KG1 (cell line): ENCODE results near the gene TRMU.

Source experiments
- DNase-seq: peaks from one replicate; lab custom pipeline; 2025; lab: John Stamatoyannopoulos, UW

Gene TRMU

DNA sequence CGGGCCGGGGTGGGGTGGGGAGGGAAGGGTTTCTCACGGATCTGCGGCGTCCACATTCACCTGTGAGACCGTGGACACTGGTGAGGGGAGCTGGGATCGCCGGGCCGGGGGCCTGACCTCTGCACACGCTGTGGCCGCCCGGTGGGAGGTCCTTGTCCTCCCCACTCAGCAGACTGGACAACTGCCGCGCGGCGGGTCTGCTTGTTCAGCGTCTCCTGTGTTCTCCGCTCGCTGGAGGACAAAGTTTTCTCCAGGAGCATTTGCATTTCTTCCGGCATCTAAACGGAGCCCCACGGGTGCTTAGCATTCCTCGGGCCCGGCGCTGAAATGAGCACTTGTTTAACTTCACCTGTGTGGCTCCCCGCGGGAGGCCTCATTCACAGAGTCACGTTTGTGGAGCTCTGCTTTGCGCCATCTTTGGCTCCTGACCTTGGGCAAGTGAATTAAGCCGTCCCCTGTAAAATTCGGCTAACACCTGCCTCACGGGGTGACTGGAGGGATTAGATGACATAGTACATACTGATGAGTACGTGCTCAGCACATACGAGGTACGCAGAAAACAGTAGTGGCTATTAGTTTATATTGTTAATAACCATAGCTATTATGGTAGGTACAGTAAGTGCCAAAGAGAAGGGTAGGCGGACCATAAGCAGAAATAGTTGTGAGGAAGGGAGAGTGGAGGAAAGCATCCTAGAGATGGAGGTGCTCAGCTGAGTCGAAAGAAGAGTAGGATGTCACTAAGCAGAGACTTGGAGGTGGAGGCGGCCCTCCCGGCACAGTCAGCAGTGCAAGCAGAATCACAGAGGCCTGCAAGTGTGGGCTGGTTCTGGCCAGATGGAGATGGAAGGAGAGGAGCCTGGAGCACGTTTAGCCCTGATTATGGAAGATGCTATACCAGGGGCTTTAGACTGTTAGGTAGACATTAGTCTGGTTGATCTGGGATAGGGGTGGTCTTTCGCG, 885 bp downstream of the TRMU start:
- DNase-seq = no peak

DNA sequence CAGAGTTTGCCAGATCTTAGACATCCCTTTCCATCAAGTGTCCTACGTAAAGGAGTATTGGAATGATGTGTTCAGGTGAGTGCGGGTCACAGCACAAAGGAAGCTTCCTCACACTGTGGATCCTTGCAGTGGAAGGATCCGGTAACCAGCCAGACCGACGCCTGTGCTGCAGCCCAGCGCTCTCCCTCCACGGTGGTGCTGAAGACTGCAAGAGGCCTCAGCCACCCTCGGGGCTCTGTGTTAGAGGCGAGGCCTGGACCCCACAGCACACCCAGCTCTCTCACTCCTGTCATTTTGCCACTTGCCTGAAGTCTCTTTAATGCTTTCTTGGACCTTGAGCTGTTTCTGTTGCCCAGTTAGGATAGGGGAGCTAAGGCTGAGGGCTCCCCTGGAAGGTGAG, 2.4 kb downstream of the TRMU start:
- no peak for DNase-seq

DNA sequence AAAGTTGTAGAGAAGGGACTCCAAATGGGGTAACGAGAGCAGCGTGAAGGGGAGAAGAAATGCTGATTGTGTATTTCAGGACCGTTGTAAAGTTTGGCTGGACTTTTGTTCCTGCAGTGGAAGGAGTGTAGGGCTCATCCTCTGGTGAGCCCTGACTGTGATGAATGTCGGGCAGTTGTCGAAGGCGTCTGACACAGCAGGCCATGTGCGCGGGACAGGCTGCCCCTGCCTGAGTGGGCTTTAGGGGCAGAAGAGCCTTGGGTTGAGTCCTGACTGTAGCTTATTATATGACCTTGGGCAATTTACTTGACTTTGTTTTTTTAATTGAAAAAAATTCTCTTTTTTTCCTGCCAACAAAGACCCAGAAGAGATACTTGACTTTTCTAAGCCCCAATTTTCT, 3.1 kb downstream of the TRMU start:
- no peak for DNase-seq

- no peak for DNase-seq
Observed at GRCh38 chr22:46339956-46340355, 4.4 kb downstream of the TRMU start.

- no peak for DNase-seq
Observed at GRCh38 chr22:46340676-46341075, 5.2 kb downstream of the TRMU start.

GRCh38 chr22:46346680-46347405, 11.3 kb downstream of the TRMU start:
- DNase-seq = no peak

DNA sequence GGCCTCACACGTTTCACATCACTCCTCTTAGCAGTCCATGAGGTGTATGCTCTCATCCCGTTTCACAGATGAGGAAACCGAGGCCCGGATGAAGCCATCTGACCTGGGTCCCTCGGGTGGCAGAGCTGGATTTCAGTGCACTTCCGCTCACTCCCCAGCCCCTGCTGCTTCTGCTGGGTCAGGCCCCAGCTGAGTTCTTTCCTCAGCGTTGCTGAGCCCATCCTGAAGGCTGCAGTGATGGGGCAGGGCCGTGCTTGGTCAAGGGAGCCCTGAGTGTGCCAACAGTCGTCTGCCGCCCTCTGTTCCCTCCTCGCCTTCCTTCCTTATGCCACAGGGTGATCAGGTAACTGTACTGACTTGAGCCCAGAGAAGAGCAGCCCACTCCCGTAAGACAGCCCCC, 12.1 kb downstream of the TRMU start:
- DNase-seq = no peak

- DNase-seq = no peak
Observed at GRCh38 chr22:46348099-46348695, 12.7 kb downstream of the TRMU start.

- no peak for DNase-seq
Observed at GRCh38 chr22:46349238-46349637, 13.7 kb downstream of the TRMU start.

GRCh38 chr22:46349681-46350080, 14.2 kb downstream of the TRMU start:
- DNase-seq = no peak

DNA sequence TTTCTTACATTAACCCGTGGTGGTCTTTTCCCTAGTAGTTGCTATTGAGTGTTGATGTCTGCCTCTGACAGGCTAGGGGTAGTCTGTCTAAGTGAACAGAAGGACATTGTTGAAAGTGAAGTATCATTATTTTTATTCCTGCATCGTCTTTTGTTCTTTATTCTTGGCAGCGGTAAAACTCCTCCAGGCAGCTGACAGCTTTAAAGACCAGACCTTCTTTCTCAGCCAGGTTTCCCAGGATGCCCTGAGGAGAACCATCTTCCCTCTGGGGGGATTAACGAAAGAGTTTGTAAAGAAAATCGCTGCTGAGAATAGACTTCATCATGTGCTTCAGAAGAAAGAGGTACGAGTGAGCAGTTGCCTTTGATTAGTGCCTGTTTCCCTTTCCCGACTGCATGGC, 14.6 kb downstream of the TRMU start:
- DNase-seq = no peak

GRCh38 chr22:46350646-46351045, 15.1 kb downstream of the TRMU start:
- DNase-seq = no peak

DNA sequence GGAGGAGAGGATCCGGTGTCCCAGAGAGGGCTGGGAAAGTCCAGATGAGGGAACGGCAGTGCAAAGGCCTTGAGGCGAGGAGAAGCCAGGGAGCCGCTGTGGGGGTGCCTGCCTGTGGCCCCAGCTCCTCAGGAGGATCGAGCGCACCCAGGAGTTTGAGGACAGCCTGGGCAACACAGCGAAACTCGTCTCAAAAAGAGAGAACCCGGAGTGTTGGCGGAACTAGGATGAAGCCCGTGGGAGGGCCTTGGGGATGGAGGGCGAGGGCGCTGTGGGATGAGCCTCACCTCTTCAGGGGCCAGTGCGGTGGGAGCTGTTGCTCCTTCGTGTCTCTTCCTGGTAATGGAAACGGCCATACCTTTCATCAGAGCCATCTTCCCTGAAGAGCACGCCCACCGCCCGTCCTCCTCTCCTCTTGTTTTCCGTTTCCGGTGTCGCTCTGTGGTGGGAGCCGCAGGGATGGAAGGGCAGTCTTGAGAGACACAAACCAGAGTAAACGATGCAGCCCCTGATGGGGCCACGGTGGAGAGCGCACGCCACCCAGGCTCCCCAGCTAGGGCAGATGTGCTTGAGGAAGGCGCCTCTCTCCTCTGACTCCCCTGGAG, 15.7 kb downstream of the TRMU start:
- no peak for DNase-seq

GRCh38 chr22:46351767-46352166, 16.3 kb downstream of the TRMU start:
- DNase-seq = no peak

GRCh38 chr22:46352276-46352675, 16.8 kb downstream of the TRMU start:
- no peak for DNase-seq

DNA sequence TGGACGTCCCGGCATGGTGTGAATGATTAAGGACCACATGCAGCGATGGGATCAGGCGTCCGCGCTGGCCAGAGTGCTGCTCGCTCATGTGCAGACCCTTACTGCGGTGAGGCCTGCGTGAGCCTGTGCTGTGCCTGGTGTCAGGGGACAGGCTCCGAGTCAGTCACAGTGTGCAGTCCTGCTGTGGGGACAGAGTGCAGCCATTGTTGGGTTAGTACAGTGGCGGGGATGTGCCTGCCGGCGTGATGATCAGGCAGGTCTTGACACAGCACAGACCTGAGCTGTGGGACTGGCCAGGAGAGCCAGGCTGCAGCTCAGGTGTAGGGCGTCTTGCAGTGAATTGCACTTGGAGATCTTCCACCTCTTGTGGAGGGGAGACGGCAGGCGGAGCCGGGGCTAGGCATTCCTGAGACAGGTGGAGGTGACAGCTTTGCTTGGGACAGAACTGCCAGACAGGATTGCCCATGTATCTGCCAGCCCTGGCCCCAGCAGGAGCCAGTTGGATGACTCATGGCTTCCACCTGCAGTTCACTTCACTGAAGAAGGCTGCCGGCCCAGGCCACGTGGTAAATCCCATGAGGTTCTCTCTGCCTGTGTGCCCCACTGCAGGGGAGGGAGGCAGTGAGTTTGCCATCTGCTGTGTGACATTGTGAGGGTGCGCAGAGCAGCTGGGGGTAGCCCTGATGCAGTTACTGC, 17.3 kb downstream of the TRMU start:
- DNase-seq = no peak

- DNase-seq = no peak
Observed at GRCh38 chr22:46353483-46354105, 18.1 kb downstream of the TRMU start.

DNA sequence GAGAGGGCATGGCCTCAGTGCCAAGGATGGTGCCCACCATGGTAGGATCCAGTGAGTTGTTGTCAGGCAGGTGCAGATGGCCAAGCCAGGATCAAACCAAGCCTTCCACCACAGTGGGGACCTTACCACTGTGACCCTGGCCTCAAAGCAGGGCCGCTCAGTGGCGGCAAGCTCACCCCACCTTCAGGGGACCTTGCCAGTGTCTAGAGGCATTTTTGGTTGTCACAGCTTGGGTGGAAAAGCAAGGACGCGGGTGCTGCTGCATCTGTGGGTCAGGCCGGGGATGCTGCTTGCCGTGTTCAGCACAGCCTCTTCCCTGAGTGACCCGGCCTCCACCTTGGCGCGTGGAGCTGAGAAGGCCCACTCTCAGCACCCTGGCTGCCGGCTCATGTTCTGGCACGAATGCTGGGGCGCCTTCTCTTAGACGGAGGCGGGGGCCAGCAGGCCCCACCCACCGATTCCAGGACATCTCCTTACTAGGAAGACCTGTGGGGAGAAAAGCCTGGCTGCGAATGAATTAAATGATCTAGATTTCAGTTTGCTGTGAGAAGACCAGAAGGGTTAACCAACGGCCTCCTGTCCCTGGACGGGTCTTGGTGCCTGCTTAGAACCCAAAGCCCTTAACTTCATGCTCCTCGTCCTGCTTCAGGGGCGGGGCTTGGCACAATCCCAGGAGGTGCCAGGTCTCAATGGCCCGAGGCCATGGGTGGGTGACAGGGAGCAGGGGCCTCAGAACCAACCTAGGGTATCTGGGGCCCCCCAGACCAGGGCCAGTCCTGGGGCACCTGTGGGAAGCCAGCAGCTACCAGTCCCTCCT, 18.9 kb downstream of the TRMU start:
- DNase-seq = no peak

GRCh38 chr22:46354993-46355305, 19.4 kb downstream of the TRMU start:
- DNase-seq = no peak

GRCh38 chr22:46355369-46355995, 20.0 kb downstream of the TRMU start:
- DNase-seq = no peak
